Measurements from ENCODE around the gene ACAT2. TPM values are rescaled to one million over a fixed set of nuclear protein-coding genes. Genes with fewer than 3 reads are reported as not detected.
A peak's percentile ranks its signal among the peaks of the same experiment; 100 is the strongest.
"Not testable (repeated sequence)": the region's sequence is repeated elsewhere in the genome, so short reads cannot be mapped to it uniquely, and the experiment has no call there.

ACAT2 gene
- total RNA-seq, 2 experiments from 2014 or later = 55.3 to 57.1 TPM

DNA sequence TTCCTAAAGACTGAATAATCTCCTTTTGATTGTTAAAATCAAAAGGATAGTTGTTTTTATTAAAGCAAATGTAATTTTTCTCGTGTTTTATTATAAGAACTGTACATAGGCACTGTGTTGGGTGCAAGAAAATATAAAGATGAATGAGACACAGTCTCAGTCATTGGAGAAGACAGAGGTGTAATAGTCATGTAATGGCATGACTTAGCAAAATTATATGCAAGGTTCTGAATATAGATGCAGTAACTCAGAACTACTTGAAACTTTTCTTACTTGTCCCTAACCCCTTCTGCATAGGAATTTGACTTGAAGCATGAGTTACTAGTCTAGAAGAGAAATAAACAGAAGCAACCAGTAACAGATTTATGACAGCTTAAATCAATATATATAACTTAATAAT lies 19.7 kb upstream of the ACAT2 start:
- POLR2A ChIA-PET = no interaction called here
- DNase-seq = no peak
- Mint-ChIP-seq H3K36me3 (peaks cover 29% of the 10 kb centered on the region), H3K4me3 (no peak overlapping the region), H3K27me3 (no peaks in the 10 kb centered on the region), H3K4me1 (peaks cover 22% of the 10 kb centered on the region), H3K27ac (no peak overlapping the region), H3K9me3 (no peaks in the 10 kb centered on the region)
- ATAC-seq (ENCODE audit: low read depth) = no peak

DNA sequence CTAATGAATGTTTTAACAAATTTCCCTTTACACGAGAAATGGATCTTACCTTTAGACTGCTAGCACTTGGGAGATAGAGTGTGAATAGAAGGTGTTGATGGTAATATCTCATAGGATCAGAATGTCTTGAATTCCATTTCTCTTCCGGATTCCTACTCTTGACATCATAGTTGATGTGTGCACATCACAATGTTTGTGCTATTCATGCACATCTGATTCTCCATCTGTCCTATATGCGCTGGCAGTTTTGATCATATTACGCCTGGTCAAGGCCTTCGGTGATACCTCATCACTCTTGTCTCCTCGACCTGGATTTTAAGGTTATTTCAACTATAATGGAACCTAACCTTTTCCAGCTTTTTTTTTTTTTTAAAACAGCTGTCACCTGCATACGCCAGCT lies 16.8 kb upstream of the ACAT2 start:
- Mint-ChIP-seq H3K36me3 (peaks cover 39% of the 10 kb centered on the region), H3K9me3 (no peaks in the 10 kb centered on the region)
- ATAC-seq (ENCODE audit: low read depth) = no peak

DNA sequence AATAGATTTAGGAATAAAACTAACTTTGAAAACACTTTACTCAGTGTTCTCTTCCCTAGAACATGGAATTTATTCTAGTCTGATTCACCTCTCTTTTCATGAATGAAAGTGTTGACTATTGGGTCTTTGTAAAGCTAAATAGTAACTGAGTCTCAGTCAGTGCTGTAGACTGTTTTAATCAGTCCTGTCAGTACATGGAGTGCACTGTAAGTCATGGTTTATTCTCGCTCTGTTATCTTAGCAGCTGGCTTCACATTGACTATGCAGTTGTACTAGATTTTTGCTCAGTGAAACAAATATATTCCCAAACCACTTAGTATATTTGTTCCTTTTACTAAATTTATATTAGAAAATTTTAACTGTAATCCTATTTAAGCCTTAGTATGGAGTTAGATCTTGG lies 15.1 kb upstream of the ACAT2 start:
- POLR2A ChIA-PET = no interaction called here
- H3K4me3 Mint-ChIP-seq = no peak overlapping the region
- ATAC-seq (ENCODE audit: low read depth) = no peak
- peaks cover 12% of the 10 kb centered on the region for H3K4me1 Mint-ChIP-seq
- H3K27ac Mint-ChIP-seq = no peak overlapping the region
- no peak for DNase-seq
- peaks cover 35% of the 10 kb centered on the region for H3K36me3 Mint-ChIP-seq
- no peaks in the 10 kb centered on the region for H3K9me3 Mint-ChIP-seq
- no peaks in the 10 kb centered on the region for H3K27me3 Mint-ChIP-seq

More for the DNA sequence above, 16.8 kb upstream of the ACAT2 start:
- POLR2A ChIA-PET = no interaction called here
- no peaks in the 10 kb centered on the region for H3K27me3 Mint-ChIP-seq
- DNase-seq = no peak
- H3K4me3 Mint-ChIP-seq = no peak overlapping the region
- H3K27ac Mint-ChIP-seq = no peak overlapping the region
- H3K4me1 Mint-ChIP-seq = peaks cover 15% of the 10 kb centered on the region

DNA sequence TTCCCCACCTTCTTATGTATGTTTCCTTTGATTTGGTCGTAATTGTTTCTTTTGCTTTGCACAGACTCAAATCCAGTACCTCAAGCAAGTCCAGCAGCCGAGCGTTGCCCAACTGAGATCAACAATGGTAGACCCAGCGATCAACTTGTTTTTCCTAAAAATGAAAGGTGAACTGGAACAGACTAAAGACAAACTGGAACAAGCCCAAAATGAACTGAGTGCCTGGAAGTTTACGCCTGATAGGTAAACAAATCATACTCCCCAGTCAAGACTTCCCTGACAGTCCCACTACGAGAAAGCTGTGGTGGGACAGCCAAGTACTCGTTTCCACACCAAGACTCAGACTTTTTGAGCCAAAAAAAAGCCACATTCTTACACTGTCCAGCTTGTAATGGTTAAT lies 13.7 kb upstream of the ACAT2 start:
- H3K4me3 Mint-ChIP-seq; H3K9me3 Mint-ChIP-seq; H3K27me3 Mint-ChIP-seq; ATAC-seq (ENCODE audit: low read depth); H3K27ac Mint-ChIP-seq; POLR2A ChIA-PET; DNase-seq: not testable (repeated sequence)
- H3K36me3 Mint-ChIP-seq = peaks cover 35% of the 10 kb centered on the region
- H3K4me1 Mint-ChIP-seq = peaks cover 12% of the 10 kb centered on the region

DNA sequence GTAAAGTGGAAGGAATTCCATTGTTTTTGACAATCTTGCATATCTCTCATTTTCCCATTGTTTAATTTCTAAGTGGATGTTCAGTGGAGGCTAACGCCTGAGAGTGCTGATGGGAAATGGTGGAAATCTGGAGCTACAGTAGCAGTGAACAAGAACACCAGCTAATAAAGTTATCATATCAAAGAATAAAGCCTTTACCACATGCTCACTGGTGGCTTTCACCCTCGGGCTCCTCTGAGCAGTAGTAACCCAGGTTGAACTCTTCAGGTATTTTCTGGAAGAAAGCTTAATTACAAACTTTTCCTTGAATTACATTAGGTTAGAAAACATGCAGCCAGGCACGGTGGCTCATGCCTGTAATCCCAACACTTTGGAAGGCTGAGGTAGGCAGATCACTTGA lies 10.4 kb upstream of the ACAT2 start:
- peaks cover 4% of the 10 kb centered on the region for H3K4me1 Mint-ChIP-seq
- no peaks in the 10 kb centered on the region for H3K9me3 Mint-ChIP-seq
- no peak overlapping the region for H3K4me3 Mint-ChIP-seq
- ATAC-seq (ENCODE audit: low read depth) (no peak), DNase-seq (no peak)
- no peaks in the 10 kb centered on the region for H3K27me3 Mint-ChIP-seq
- POLR2A ChIA-PET = interaction anchor here (1.5 to 1.9 kb wide), 2 partner anchors 24 to 38 kb away, joined by 4 to 8 read pairs; partner anchors contain the start of genes TCP1 and WTAP
- no peak overlapping the region for H3K27ac Mint-ChIP-seq
- peaks cover 37% of the 10 kb centered on the region for H3K36me3 Mint-ChIP-seq

DNA sequence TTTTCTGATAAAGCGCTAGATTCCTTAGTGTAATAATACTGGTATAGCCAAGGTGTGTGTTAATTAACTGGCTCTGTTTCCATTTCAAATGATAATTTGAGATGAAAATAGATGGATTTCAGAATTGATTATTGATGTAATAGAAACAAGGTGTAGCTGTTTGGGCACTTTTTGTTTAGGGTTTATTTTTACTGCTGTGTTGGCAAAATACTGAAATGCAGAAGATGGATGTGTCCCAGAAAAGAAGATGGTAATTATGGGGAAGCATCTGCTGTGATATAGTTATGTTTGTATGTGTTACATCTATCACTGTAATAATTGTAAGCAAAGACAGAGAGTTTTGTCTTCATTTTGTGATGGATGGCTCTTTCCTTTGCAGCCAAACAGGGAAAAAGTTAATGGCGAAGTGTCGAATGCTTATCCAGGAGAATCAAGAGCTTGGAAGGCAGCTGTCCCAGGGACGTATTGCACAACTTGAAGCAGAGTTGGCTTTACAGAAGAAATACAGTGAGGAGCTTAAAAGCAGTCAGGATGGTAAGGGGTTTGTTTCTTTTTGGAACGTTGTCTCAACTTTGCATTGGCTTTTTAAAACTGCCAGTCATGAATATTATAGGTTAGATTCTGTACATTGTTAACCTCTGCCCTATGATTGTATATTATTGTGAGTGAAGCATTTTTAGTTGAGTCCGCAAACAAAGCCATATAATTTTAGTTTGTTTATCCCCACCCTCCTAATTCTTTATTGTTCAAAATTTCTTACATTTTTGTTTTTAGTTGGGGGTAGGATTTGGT lies 8.6 kb upstream of the ACAT2 start:
- Mint-ChIP-seq H3K4me3 (no peak overlapping the region), H3K9me3 (no peaks in the 10 kb centered on the region), H3K4me1 (peaks cover 4% of the 10 kb centered on the region), H3K27ac (no peak overlapping the region), H3K36me3 (peaks cover 41% of the 10 kb centered on the region), H3K27me3 (no peaks in the 10 kb centered on the region)
- POLR2A ChIA-PET = interaction anchor here (0.9 kb wide), 1 partner anchor 8 kb away, joined by 4 read pairs; the partner anchor contains the start of gene ACAT2
- ATAC-seq (ENCODE audit: low read depth) = no peak
- DNase-seq = no peak

DNA sequence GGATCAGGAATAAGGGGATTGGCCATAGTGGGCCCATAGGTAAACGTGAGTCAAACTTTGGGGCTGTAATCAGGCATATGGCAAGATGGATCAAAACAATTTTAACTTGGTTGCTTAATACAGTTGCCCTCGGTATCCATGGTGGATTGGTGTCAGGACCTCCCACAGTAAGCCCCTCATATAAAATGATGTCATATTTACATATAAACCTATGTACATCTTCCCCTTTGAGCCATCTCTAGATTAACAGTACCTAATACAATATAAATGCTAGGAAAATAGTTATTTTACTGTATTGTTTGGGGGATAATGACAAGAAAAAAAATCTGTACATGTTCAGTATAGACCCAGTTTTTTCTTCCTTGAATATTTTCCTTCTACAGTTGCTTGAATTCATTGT lies 7.4 kb upstream of the ACAT2 start:
- ATAC-seq (ENCODE audit: low read depth) (no peak), DNase-seq (no peak)
- Mint-ChIP-seq H3K4me1 (peaks cover 8% of the 10 kb centered on the region), H3K27me3 (no peaks in the 10 kb centered on the region), H3K27ac (no peak overlapping the region), H3K4me3 (no peak overlapping the region), H3K9me3 (no peaks in the 10 kb centered on the region), H3K36me3 (peaks cover 43% of the 10 kb centered on the region)
- POLR2A ChIA-PET = no interaction called here

DNA sequence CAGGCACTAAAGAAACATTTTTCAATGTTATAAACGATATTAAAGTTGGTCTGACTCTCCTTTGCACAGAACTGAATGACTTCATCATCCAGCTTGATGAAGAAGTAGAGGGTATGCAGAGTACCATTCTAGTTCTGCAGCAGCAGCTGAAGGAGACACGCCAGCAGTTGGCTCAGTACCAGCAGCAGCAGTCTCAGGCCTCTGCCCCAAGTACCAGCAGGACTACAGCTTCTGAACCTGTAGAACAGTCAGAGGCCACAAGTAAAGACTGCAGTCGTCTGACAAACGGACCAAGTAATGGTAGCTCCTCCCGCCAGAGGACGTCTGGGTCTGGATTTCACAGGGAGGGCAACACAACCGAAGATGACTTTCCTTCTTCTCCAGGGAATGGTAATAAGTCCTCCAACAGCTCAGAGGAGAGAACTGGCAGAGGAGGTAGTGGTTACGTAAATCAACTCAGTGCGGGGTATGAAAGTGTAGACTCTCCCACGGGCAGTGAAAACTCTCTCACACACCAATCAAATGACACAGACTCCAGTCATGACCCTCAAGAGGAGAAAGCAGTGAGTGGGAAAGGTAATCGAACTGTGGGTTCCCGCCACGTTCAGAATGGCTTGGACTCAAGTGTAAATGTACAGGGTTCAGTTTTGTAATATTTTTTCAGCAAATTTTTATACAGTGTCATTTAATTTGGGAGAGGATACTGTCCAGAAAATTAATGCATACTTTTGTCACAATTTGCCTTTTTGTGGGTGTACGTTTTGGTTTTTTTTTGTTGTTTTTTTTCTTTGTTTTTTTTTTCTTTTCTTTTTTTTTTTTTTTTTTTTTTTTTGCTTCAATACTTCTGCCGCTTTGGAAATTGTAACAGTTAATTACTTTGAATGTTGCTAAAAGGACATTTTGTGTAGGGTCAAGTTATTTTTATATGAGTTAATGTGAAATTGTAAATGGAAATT lies 6.6 kb upstream of the ACAT2 start:
- Mint-ChIP-seq H3K27ac (peak overlapping the region; percentile 10), H3K4me1 (peaks cover 13% of the 10 kb centered on the region), H3K36me3 (peaks cover 44% of the 10 kb centered on the region), H3K4me3 (no peak overlapping the region), H3K9me3 (no peaks in the 10 kb centered on the region), H3K27me3 (no peaks in the 10 kb centered on the region)
- DNase-seq (no peak), ATAC-seq (ENCODE audit: low read depth) (no peak)
- POLR2A ChIA-PET = no interaction called here

DNA sequence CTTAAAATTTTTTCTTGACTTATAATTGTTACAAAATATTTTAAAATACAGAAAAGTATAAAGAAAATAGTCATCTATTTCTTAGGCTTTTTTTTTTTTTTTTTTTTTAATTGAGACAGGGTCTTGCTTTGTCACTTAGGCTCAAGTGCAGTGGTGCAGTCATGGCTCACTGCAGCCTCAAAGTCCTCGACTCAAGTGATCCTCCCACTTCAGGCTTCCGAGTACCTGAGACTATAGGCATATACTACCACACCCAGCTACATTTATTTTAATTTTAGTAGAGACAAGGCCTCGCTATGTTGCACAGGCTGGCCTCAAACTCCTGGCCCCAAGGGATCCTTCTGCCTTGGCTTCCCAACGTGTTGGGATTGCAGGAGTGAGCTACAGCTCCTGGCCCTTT lies 5.3 kb upstream of the ACAT2 start:
- H3K4me1 Mint-ChIP-seq = peaks cover 23% of the 10 kb centered on the region
- DNase-seq = no peak
- H3K4me3 Mint-ChIP-seq = no peak overlapping the region
- H3K27me3 Mint-ChIP-seq = no peaks in the 10 kb centered on the region
- ATAC-seq (ENCODE audit: low read depth) = no peak
- POLR2A ChIA-PET = interaction anchor here (1.7 kb wide), 1 partner anchor 33 kb away, joined by 4 read pairs; the partner anchor contains the start of gene TCP1
- no peaks in the 10 kb centered on the region for H3K9me3 Mint-ChIP-seq
- H3K27ac Mint-ChIP-seq = no peak overlapping the region
- H3K36me3 Mint-ChIP-seq = peaks cover 44% of the 10 kb centered on the region

DNA sequence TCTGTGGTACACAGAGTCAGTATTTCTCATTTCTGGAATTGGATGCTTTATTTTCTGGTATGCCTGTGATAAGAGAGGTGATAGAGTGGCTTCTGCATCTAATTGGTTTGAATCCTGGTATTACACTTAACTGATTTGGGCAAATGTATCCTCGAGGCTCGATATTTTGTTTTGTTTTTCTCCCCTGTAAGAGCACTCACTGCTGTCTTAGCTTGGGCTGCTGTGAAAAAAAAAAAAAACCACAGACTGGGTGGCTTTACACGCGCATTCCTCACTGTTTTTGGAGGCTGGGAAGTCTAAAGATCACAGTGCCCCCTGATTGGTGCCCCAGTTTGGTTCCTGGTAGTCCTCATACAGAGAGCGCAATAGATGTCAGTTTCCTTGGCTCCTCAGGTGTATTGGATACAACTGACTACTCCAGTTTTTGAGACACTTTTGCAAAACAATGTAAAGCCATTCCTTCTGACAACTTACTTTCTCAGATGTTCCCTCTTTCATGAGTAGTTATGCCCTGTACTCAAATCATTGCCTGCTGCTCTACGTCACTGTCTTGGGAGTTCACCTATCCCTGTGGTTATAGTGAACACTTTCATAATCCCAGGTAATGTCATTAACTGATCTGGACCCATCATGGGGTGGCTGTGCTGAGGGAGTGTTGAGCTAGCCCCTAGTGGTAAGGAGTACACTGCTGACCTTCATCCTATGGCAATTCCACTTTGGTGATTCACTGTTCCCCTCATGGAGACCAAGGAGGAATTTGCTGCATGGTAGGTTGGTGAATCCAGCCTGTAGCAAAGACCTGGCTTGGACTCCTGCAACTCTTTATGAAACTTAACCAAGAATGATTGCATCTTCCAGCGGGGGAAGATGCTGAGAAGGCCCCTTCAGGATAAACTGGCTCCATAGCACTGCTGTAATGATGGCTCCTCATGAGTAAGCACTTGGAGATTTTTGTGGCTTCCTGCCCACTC lies 3.5 kb upstream of the ACAT2 start:
- H3K9me3 Mint-ChIP-seq = no peaks in the 10 kb centered on the region
- ATAC-seq (ENCODE audit: low read depth) = no peak
- no peak overlapping the region for H3K4me3 Mint-ChIP-seq
- no peak for DNase-seq
- no peaks in the 10 kb centered on the region for H3K27me3 Mint-ChIP-seq
- H3K4me1 Mint-ChIP-seq = peaks cover 27% of the 10 kb centered on the region
- peak overlapping the region; percentile 27 for H3K27ac Mint-ChIP-seq
- peaks cover 40% of the 10 kb centered on the region for H3K36me3 Mint-ChIP-seq
- POLR2A ChIA-PET = interaction anchor here (4.7 kb wide), 1 partner anchor 32 kb away, joined by 44 read pairs; the partner anchor contains the start of genes MRPL18 and TCP1

DNA sequence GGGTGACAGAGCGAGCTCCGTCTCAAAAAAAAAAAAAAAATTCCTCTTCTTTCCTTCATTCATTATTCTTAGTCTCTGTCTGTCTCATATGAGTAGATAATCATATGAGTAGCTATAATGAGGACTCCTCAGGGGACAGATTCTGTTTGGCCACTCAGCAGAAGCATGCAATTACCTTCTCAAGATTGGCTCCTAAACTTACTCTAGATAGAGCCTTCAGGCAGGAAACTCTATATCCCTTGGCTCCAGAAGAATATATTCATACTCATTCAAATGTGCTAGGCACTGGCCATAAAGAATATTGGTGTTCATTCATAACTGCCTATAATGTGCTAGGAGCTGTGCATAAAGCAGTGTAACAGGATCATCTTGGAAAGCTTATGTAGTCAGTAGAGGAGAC lies 2.2 kb upstream of the ACAT2 start:
- no peak for ATAC-seq (ENCODE audit: low read depth)
- POLR2A ChIA-PET = interaction anchor here (4.2 to 4.7 kb wide), 2 partner anchors 30 to 32 kb away, joined by 43 to 44 read pairs; partner anchors contain the start of genes MRPL18, TCP1 and WTAP
- DNase-seq = no peak
- Mint-ChIP-seq H3K9me3 (no peaks in the 10 kb centered on the region), H3K27me3 (no peaks in the 10 kb centered on the region), H3K27ac (peak overlapping the region; percentile 74), H3K4me3 (peak overlapping the region; percentile 26), H3K36me3 (peaks cover 35% of the 10 kb centered on the region), H3K4me1 (peaks cover 26% of the 10 kb centered on the region)

DNA sequence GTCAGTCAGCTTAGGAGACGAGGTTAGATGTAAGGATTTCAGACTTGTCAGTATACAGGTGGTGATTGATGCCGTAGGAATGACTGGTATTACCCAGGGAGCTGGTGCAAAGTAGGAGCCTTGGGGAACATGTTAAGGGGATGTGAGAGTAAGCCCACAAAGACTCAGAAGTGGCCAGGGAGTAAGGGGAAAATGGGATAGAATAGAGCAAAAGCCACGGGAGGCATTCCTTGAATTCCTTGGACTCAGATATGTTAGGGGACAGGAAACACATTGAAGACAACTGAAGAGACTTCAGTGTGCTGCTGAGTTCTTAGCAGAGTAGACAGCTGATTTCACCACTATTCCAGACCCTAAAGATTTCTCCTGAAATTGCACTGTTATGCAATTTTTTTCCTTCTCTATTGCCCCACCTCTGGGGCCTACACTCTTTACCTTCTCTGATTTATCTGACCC lies 1.2 kb upstream of the ACAT2 start:
- Mint-ChIP-seq H3K27ac (peak overlapping the region; percentile 95), H3K27me3 (no peaks in the 10 kb centered on the region), H3K9me3 (no peaks in the 10 kb centered on the region), H3K4me3 (peak overlapping the region; percentile 89), H3K4me1 (peaks cover 27% of the 10 kb centered on the region), H3K36me3 (peaks cover 31% of the 10 kb centered on the region)
- POLR2A ChIA-PET = interaction anchor here (1.1 to 4.7 kb wide), 4 partner anchors 29 to 67 kb away, joined by 5 to 44 read pairs (median 28); partner anchors contain the start of genes MRPL18, SOD2, TCP1 and WTAP
- DNase-seq = no peak
- no peak for ATAC-seq (ENCODE audit: low read depth)

Data from activated naive CD8-positive, alpha-beta T cell treated with anti-CD3 and anti-CD28 coated beads, Interleukin-2, amount 10 ng/mL, durations not matched to agents 7 days and 5 days (primary cell).